GM21390 (cell line): ENCODE measurements around the gene OR5B17.
"Not testable (repeated sequence)": the region's sequence is repeated elsewhere in the genome, so short reads cannot be mapped to it uniquely, and the experiment has no call there.

Experiments
- ATAC-seq: cut with Tn5 transposase; IDR thresholded peaks from one replicate; pipeline ENCODE4 v1.9.1; 2021; ENCODE audit not compliant: unreplicated experiment

OR5B17 gene

DNA sequence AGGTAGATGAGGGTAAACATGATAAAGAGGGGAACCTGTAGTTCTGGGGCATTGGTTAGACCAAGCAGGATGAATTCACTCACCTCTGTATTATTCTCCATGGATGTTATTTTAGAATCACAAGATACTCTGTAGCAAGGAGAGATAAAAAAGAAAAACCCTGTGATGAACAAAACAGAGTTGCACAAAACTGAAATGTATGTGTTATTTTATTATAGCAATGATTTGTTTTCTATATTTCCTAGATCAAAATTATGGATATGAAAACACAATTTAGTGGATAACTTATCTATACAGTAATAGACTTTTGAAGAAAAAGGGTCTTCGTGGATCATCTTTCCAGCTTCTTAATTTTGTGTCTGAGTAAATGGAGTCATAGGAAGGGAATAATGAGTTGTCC lies at the start of gene OR5B17:
Gene OR5B17 (minus strand): TSS at position 101 of the 400 bp plus-strand sequence. CDS start 0 bp downstream, at position 101.
- no peak for ATAC-seq

DNA sequence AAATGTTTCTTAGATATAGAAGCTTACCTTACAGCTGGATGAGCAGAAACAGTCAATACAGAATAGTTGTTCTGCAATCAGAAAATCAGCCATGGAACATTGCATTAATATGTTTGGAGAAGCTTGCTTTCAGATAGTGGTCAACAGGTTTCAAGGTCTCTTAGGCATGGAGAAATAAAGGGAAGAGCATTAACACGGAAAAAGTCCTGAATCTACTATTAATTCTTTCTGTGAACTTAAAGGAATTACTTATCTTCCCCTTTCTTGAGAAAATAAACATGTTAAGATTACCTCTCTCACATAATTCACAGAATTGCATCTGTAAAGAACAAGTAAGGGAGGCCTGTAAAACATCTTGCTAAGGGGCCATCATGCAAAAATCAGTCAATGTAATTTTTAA lies 47.9 kb upstream of the OR5B17 start, which contains the start of gene OR5B3:
Gene OR5B3 (minus strand): TSS at position 101 of the 400 bp plus-strand sequence. CDS start 3,465 bp downstream, outside the sequence.
- no peak for ATAC-seq

DNA sequence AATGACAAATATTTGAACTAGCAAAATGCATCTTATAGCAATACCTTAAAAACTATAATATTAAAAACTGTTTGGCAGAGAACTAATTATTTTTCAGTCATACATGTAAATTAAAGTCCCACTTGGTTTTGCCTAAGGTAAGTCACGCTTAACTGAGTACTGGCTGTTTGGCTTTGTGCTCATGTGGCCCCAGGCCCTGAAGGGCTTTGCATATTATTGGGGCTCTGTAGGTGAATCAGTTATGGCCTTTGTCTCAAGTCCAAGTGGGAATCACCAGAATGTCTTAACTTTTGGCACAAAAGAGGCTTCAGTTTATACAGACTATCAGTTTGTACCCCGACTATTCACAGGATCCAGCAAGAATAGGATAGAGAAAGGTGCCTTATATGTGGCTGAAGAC lies 40.8 kb upstream of the OR5B17 start:
- not testable (repeated sequence) for ATAC-seq

DNA sequence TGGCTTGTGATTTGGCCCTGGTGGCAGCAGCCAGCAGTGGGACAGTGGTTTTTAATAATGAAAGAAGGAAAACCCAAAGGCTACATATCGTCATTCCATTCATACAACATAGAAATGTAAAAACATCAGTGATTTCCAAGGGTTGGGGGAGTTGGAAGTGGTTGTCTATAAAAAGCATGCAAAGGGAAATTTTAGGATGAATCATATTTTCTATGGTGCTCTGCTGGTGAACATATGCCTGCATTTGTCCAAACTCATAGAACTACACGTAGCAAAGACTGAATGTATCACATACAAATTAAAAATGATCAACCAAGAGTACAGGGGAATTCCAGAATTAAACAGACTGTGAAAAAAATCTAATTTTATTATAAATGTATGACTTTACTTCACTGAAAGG lies 36.7 kb upstream of the OR5B17 start:
- no peak for ATAC-seq

DNA sequence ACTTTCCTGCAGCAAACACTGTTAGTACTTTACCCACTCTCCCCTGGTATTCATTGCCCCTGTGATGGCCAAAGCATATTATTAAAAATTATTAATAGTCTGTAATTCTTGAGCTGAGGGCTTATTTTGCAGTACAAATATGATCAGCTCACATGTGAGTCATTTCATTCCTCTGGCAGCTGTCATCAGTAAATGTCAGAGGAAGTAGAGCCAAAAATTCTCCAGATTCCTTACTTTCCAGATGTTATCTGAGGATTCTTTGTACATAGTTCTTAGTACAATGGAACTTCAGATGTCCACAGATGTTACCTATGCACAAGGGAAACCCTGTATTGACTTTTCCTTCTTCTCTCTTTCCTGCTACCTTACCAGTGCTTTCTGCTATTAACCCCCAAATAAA lies 35.3 kb upstream of the OR5B17 start:
- no peak for ATAC-seq

DNA sequence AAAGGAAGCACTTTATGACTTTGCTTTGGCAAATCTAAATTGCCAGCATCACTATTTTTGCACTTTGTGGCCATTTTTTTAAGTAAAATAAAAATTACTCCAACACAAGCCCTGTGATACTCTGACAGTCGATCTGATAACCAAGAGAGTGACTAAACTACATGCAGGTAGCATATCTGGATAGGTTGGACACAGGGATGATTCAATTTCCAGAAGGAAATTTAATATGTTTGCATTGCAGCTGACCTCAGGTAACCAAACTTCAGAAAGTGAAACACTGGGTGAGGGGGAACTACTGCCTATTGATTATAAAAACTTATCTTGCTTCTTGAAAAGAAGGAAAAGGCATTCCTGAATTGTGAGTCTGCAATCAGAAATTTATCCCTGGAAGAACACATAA lies 33.9 kb upstream of the OR5B17 start:
- ATAC-seq = no peak

DNA sequence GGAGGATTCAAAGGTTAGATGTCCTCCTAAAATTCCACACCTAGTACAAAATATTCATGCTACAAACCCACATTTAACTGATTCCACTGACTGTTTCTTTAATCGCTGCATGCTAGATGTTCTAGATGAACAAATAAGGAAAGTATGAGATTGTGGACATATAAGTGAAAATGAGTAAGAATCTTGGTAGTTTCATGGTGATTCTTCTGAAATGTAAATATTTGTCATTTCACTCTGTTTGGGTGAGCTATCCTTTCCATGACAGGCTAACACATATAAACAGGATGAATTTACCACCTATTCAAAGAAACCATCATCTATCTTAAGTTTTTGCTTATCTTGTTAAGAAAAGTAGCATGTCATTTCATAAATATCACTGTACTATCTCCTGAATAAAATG lies 33.0 kb upstream of the OR5B17 start:
- no peak for ATAC-seq

DNA sequence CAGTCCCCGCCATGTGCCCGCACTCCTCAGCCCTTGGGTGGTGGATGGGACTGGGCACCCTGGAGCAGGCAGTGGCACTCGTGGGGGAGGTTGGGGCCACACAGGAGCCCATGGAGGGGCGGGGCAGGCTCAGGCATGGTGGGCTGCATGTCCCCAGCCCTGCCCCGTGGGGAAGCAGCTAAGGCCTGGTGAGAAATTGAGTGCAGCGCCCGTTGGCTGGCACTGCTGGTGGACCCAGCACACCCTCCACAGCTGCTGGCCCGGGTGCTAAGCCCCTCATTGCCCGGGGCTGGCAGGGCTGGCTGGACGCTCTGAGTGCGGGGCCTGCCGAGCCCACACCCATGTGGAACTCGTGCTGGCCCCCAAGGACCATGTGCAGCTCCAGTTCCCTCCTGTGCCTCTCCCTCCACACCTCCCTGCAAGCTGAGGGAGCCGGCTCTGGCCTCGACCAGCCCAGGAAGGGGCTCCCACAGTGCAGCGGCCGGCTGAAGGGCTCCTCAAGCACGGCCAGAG lies 31.7 kb upstream of the OR5B17 start:
- no peak for ATAC-seq

DNA sequence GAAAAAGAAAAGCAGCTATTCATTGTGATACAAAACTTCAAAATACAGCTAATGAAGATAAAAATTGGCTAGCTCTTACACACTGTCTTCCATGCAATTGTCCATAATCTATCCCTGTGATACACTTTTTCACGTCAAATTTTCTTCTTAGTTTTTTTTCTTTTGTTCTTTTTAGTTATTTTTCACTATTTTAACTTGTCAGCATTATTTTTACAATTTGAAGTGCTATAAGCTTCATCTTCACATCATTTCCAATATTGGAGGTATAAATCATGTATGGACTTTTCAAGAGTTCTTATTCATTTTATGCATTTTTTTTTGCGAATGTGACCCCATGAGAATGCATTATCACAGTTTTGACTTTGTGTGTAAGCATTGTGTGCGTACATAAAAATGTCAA lies 4.1 kb downstream of the OR5B17 start:
- ATAC-seq = no peak

DNA sequence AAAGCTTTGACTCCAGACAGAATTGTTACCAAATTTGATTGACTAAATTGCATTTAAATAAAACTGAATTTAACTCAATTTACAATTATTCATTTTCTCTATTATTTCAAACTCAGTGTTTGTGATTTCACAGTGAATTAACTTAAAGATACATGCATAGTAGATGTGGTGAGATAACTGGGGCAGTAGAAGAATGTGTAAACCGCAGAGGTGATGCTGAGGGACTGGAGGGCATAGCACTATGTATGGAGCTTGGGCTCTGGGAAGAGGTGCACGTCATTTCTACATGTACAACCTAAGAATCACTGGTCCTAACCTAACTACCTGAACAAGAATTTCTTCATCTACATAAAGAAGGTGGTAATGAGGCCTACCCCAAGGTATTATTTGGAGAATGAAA lies 13.7 kb downstream of the OR5B17 start:
- ATAC-seq = no peak

DNA sequence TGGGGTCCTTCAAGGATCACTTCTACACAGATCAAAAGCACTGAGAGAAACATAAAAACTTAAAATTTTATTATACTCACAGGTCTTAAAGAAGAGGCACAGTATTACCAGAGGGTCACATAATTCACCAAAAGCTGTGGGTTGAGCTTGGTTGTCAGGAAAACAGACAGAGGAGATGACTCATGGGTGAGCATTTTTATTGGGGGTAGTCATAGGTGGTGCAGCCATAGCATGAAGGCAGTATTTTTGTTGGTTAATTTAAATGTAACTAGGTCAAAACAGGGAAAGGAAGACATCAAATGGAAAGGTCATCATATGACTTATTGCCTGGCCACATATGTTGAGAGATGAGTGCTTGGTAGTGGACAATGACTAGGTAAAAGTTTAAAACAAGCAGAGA lies 24.2 kb downstream of the OR5B17 start:
- no peak for ATAC-seq

DNA sequence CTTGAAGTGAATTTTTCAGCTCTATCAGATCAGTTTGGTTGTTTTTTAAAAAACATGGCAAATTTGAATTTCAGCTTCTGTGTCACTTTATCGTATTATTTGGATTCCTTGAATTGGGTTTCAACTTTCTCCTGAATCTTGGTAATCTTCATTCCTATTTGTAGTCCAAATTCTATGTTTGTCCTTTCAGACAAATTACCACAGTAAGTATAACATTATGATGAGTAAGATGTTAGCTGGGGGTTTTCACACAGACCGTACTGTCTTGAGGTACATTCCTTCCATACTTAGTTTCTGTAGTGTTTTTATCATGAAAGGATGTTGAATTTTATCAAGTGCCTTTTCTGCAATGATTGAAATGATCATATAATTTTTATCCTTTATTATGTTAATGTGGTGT lies 28.0 kb downstream of the OR5B17 start:
- ATAC-seq = no peak

DNA sequence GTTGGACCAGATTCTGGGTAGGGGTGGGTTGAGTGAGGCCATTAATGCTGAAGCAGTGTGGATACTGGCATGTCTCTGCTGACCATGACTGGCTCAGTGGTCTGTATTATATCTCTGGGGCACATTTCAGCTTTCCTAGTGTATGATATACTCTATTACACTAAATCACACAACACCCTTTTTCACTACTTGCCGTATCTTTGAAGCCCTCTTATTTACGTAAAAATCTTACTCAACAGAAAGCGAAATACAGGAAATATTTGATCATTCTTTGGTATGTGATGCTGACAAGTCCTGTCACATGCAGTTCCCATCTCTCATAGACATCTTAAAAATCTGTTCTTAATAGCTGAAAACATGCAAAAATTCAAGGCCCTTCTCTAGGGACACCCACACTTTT lies 40.3 kb downstream of the OR5B17 start:
- ATAC-seq = no peak

DNA sequence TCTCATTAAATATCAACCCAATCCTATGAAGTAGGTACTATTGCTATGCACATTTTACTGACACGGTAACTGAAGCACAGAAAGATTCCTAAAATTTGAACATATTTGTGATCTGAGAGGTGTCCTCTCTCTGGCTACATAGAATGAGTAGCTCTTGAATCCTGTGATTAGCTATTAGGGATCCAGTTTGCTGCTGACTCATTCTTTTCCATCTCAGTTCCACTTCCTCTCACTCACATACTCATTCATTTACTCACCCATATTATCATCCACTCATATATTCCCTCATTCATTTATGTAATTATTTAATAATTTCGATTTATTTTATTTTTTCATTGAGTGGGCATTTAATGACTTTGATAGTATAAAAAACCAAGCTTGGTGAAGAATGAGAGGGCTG lies 42.7 kb downstream of the OR5B17 start:
- no peak for ATAC-seq
